ENCODE data around the gene FHOD3. TPM values are rescaled to one million over a fixed set of nuclear protein-coding genes. Genes with fewer than 3 reads are reported as not detected.

FHOD3 gene
- total and polyA plus RNA-seq, 11 donors: 109 to 532 (median 262) TPM

GRCh38 chr18:36396190-36396589 lies 98.7 kb downstream of the FHOD3 start:
- DNase-seq (no peak), ATAC-seq (no peak)
- peaks cover 0 to 21% (median 0%) of the 10 kb centered on the region in 12 donors for H3K9me3 ChIP-seq
- H3K4me3 ChIP-seq: no peak overlapping the region
- no peaks in the 10 kb centered on the region for H3K27me3 ChIP-seq
- TF ChIP-seq CTCF (IDR thresholded peaks at IDR 0.05) (no peak), POLR2A (IDR thresholded peaks at IDR 0.05) (no peak)
- H3K36me3 ChIP-seq: no peaks in the 10 kb centered on the region
- intact Hi-C loops (cut with DNase I): loop anchor here in 2 of 10 donors (10.0 kb wide), 2 partner anchors 69 to 179 kb away; no protein-coding TSS in a partner anchor
- peak overlapping the region in 11 of 12 donors; percentile 52 to 96 (median 77) for H3K27ac ChIP-seq
- H3K4me1 ChIP-seq: peaks cover 0 to 59% (median 14%) of the 10 kb centered on the region in 12 donors

- Histone ChIP-seq H3K4me3 (peak overlapping the region in 1 of 12 donors; percentile 16), H3K4me1 (peaks cover 0 to 55% (median 8%) of the 10 kb centered on the region in 12 donors), H3K27ac (peak overlapping the region; percentile 33 to 96 (median 75)), H3K36me3 (no peaks in the 10 kb centered on the region), H3K27me3 (no peaks in the 10 kb centered on the region), H3K9me3 (peaks cover 0 to 21% (median 0%) of the 10 kb centered on the region in 12 donors)
- no peak for TF ChIP-seq POLR2A (IDR thresholded peaks at IDR 0.05)
- TF ChIP-seq CTCF (IDR thresholded peaks at IDR 0.05): no peak
- intact Hi-C loops (cut with DNase I): loop anchor here in 2 of 10 donors (10.0 kb wide), 2 partner anchors 68 to 178 kb away; no protein-coding TSS in a partner anchor
- no peak for DNase-seq
- ATAC-seq: peak; percentile 63 to 83 (median 82)
These were observed 99.5 kb downstream of the FHOD3 start for GRCh38 chr18:36397033-36397432.

GRCh38 chr18:36398419-36398818 lies 100.9 kb downstream of the FHOD3 start:
- Histone ChIP-seq H3K4me1 (peaks cover 0 to 55% (median 9%) of the 10 kb centered on the region in 12 donors), H3K9me3 (peaks cover 0 to 21% (median 0%) of the 10 kb centered on the region in 12 donors), H3K4me3 (no peak overlapping the region), H3K36me3 (no peaks in the 10 kb centered on the region), H3K27me3 (no peaks in the 10 kb centered on the region), H3K27ac (peak overlapping the region in 11 of 12 donors; percentile 6 to 96 (median 77))
- TF ChIP-seq CTCF (IDR thresholded peaks at IDR 0.05) (no peak), POLR2A (IDR thresholded peaks at IDR 0.05) (no peak)
- intact Hi-C loops (cut with DNase I): loop anchor here in 2 of 10 donors (10.0 kb wide), 2 partner anchors 66 to 176 kb away; no protein-coding TSS in a partner anchor
- DNase-seq (no peak), ATAC-seq (peak in 1 of 4 donors; percentile 35)
- WGBS, 4 donors: 75 to 85% (median 80%) methylated on average over 3 of the region's 3 CpGs

- ATAC-seq (no peak), DNase-seq (no peak)
- intact Hi-C loops (cut with DNase I): loop anchor here in 2 of 10 donors (10.0 kb wide), 2 partner anchors 66 to 176 kb away; no protein-coding TSS in a partner anchor
- Histone ChIP-seq H3K4me1 (peaks cover 0 to 55% (median 11%) of the 10 kb centered on the region in 12 donors), H3K9me3 (peaks cover 0 to 21% (median 0%) of the 10 kb centered on the region in 12 donors), H3K27me3 (no peaks in the 10 kb centered on the region), H3K27ac (peak overlapping the region in 9 of 12 donors; percentile 6 to 96 (median 81)), H3K4me3 (no peak overlapping the region), H3K36me3 (no peaks in the 10 kb centered on the region)
- TF ChIP-seq CTCF (IDR thresholded peaks at IDR 0.05) (no peak), POLR2A (IDR thresholded peaks at IDR 0.05) (no peak)
- 54 to 77% (median 61%) methylated on average over 4 of the region's 4 CpGs for WGBS, 4 donors
These were observed 101.5 kb downstream of the FHOD3 start for GRCh38 chr18:36399055-36399454.
